GM18502 (cell line): ENCODE measurements around the gene KDM5C.

Experiments used
- ATAC-seq: cut with Tn5 transposase; IDR thresholded peaks from one replicate; pipeline ENCODE4 v1.9.1; 2021; ENCODE audit warnings: mild to moderate bottlenecking; ENCODE audit not compliant: unreplicated experiment, poor library complexity

The KDM5C gene

DNA sequence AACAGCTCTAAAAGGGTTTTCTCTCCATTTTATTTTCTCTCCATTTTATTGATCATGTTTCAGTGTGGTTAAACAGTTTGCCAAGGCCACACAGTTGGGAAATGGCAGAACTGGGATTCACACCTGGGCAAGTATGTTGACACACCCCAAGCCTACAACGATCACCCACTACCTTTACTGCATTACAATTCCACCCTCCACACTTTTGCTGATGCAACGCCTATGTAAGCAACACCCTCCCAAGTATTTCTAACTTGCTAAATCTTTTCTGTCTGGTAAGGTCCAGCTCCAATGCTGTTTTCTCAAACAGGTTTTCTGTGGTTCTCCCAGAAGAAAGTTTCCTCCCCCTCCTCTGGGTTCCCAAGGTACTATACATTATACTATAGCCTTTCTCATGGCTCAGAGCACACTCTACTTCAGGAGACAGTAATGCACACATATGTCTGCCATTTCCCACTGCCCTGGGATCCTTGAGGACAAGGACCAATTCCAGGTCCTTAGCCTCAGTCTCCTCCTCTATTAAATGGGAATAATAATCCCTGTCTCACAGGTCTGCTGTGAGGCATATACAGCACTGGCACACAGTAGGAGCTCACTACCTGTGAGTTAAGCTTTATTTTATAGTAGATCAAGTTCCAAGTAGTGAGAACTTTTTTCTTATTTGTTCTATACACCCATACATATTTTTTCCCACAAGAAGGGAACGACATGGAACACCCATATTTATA is 28.4 kb upstream of the KDM5C start:
- ATAC-seq, result no peak

DNA sequence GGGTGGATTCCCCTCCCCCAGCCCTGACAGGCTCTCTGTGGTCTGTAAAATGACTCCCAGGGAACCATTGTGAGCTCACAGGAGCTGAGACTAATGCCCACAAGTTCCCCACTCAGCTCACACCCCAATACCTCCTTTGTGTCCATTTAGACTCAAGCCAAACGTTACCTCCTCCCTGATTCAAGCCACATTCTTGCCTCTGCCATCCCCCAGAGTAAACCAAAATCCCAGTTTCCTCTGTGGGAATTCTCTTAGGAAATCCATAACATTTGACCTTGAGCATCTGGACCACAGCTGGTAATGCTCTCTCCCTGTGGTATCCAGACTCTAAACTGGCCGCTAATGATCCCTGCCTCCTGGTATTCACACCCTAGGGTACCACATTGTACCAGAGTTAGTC is 26.3 kb upstream of the KDM5C start:
- ATAC-seq, result no peak

DNA sequence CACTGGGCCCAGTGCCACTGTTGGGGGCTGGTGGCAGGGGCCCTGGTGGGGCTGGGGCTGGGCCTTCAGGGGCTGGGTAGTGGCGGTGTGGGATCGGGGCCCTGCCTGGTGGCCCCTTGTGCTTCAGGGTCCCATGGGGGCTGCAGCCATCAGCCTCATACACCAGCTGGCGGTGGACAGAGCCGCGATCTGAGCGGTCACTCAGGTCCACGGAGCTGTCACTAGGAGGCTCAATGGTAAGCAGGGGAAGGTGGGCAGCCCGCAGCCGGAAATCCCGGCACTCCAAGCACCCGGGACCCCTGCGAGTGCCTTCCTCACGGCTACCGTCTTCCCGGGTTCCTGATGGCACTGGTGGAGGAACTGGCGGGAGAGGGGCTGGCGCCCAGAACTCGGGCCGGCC is 25.5 kb upstream of the KDM5C start:
- ATAC-seq, result no peak

DNA sequence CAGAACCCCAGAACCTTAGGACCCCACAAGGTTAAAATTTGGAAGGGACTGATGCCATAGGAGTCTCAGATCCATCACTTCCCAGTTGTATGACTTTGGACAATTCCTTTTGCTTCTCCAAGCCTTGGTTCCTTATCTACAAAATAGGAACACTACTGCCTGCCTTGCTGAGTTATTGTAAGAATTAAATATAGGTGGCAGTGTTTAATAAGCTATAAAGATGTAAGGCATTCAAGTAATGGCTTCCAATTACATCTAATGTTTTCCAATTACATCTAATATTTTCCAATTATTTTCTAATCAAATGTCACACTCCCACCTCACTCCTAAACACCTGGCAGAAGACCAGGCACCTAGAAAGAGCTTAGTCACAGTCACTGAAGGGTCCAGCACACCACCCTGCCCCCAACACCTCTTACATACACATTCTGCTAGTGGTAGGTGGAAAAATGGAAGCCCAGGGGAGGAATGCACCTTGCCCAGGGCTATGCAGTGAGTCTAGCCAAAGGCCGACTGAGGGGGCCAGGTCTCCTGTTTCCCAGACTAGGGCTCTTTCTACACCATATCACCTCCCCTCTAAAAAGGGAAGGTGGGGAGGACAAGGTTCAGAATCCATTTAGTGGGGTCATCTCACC is 24.5 kb upstream of the KDM5C start:
- ATAC-seq, result no peak

DNA sequence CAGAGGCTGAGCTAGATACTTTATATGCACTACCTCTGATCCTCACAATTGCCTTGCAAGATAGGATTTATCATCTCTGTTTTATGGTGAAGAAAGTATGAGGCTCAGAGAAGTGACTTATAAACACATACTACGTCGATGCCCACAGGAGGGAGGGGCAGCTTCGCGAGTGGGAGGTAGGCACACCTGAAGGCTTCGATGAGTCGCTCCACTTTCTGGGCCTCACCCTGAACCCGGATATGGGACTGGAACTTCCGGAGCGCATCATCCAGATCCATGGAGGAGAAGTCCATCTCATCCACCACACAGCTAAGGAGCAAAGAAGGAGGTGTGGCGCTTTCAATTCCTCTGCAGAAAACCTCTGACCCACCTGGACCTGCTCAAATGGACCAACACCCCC is 22.9 kb upstream of the KDM5C start:
- ATAC-seq, result no peak

DNA sequence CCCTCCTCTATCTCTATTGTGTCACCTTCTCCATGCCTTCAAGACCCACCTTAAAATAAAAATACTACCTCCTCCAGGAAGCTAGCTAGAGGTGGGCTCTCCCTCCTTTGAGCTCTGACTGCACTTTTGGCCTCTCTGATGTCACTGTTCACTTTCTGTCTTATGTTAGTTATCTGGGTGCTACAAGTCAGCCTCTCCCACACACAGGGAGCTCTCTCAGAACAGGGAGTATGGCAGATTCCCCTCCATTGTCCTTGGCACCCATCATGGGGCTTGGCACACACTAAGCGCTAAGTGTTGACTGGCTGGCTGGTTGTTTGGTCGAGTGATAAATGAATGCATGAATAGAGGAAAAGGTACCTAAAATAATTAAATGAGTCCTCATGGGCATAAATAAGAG is 21.2 kb upstream of the KDM5C start:
- no peak for ATAC-seq

DNA sequence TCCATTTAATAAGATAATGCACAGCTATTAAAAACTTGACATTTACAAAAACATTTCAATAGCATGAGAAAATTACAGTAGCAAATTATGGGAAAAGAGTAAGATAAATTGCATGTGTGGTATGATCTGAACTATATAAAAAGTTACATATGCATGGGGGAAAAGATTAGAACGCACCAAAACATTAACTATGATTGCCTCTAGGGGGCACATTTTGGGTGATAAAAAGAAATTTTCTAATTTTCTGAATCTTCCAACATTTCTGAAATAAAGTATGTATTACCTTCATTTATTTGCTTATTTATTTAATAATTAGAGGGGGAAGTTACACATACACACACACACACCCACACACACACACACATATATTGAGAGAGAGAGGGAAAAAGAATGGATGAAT is 19.6 kb upstream of the KDM5C start:
- no peak for ATAC-seq

DNA sequence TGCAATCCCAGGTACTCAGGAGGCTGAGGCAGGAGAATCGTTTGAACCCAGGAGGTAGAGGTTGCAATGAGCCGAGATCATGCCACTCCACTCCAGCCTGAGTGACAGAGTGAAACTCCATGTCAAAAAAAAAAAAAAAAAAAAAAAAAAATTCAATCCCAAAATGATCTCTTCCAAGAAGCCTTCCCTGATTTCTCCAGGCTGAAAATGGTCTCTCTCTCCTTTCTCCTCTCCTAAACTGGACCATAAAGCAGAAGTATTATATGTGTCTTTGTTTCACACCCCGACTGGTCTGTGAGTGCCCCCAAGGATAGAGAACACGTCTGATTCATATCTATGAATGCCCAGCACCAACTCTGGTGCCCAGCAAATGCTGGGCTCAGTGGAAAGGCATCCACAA is 17.3 kb upstream of the KDM5C start:
- ATAC-seq, result no peak

DNA sequence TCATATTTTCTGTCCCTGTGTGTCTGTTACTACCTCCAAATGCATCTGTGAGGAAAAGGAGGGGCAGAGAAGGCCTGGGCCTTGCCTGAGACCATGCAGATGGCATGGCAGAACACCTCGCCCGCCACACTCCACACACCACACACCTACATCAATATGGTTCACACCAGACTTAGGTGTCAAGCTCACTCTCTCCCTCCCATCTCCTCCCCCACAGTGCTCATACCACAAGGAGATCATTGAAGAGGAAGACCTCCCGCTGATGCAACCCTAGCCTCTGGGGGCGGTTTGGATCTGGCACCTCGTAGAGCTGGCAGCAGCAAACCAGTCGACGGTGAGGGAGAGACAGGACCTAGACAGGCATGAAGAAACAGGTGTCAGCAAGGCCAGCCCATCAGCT is 16.6 kb upstream of the KDM5C start:
- ATAC-seq, result no peak

DNA sequence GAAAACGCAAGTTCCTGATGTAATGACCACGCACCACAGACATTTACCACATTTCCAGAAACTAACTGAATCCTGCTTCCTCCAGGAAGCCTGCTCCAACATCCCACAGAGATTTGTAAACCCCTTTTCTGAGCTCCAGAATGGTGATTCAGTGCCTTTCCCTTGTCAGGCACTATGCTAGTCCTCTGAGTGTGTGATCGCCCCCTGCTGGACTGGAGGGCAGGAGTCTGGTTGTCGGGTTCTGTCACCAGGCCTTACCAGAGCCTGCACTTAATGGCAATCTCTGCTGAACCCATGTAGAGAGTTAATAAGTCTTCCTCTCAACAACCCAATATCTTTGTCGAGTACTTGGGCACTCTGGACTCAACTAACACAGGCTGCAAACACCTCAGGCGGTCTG is 14.5 kb upstream of the KDM5C start:
- ATAC-seq, result no peak

DNA sequence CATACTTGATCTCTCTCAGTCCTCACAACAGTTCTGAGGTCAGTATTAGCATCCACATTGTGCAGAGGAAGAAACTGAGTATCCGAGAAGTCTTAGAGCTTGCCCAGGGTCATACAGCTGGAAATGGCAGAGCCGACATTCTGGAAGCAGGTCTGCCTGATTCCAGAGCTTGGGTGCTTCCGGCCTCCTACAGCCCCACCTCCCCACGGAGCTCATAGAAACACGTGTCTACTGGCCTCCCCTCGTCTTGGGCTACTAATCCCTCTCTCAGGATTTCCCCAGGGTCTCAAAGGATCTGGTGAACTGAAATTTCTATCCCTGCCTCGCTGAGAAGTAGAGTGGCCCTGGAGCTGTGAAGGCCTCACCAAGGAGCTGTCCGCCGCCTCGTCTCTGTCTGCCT is 12.0 kb upstream of the KDM5C start:
- no peak for ATAC-seq

DNA sequence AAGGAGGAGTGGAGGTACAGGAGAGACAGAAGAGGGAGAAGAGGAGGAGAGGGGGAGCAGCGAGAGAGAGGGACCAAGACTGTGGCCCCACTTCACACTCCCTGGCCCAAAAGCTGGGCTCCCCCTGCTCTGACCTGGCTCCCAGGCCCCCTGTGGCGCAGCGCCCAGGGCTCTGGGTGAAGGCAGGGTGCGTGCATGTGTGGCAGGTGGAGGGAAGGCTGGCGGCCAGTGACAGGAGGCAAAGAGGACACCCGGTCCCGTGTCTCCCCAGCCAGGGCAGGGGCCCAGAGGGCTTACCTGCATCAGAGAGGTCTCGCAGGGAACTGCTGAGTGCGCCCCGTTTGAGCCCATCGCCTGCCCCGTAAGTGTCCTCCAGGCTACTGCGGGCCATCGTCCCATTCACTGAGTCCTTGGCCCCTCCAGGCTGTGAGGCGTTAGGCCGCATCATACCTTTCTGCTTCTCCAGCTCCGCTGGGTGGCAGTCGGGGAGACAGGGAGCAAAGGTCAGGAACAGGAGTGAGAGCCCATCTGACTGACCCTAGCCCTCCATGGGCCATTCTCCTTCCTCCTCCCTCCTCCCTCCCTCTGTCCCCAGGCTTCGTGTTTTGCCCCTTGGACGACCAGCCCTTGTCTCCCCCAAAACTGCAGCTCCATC is 11.1 kb upstream of the KDM5C start:
- ATAC-seq, result no peak

DNA sequence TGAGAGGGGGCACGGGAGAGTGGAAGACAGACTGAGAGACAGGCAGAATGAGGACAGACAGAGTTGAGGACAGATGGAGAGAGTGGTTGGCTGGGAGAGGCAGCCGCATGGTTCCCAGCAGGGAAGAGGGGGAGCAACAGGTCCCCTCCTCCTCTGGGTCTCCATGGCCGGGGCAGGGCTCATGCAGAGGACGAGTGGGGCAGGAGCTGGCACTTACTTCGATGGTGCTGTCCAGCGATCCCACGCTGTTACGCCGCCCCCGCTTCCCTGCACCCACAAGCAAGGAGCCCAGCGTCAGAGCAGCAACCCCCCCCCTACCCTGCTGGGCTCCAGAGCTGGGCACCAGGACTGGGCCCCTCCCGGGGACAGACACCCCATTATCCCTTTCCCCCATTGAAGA is 10.6 kb upstream of the KDM5C start:
- no peak for ATAC-seq

DNA sequence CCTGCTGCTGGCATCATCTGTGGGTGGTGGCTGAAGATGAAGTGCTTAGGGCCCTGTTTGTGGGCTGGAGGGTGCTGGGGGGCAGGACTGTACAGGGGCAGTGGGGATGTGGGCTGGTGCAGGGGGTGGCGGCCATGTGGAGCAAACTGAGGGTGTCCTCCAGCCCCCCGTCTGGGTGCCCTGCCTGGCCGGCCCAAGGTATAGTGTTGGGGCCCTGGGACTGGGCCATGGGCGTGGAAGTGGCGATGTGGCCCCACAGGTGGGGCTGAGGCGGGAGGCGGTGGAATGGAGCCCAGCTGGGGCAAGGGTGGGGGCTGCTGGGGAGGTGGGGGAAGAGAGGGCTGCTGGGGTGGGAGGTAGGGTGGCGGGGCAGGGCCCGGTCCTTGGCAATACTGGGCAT is 9.5 kb upstream of the KDM5C start:
- no peak for ATAC-seq

DNA sequence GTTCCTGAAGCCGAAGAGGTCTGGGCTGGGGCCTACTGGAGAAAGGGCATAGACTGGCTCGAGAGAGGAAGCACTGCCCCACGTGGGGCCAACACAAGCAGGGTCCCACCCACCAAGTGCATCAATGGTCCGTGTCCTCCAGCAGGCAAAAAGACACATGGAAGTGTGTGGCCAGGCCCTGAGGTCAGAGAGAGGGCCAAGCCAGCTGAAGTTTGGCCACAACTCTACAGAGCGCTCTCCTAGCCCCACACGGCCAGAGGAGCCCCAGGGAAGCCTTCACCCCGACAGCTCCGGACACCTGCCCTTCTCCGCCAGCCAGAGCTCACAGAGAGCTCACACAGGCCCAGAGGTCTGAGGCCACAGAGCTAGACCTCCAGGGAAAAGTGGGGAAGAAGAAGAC is 8.5 kb upstream of the KDM5C start:
- no peak for ATAC-seq

DNA sequence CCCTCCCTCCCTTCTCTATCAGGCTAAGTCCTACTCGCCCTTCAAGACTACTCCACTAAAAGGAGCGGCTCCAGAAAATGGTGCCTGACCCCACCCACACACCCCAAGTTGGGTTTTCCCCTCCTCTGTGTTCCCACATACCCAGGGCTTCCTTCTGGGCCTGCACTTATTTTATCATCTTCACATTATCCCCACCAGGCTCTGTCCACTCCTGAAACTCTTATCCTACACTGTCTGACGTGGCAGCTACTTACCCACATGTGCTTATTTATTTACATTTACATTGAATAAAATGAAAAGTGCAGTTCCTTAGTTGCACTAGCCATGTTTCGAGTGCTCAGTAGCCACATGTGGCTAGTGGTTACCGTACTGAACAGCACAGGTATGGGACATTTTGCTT is 5.1 kb upstream of the KDM5C start:
- ATAC-seq, result no peak

DNA sequence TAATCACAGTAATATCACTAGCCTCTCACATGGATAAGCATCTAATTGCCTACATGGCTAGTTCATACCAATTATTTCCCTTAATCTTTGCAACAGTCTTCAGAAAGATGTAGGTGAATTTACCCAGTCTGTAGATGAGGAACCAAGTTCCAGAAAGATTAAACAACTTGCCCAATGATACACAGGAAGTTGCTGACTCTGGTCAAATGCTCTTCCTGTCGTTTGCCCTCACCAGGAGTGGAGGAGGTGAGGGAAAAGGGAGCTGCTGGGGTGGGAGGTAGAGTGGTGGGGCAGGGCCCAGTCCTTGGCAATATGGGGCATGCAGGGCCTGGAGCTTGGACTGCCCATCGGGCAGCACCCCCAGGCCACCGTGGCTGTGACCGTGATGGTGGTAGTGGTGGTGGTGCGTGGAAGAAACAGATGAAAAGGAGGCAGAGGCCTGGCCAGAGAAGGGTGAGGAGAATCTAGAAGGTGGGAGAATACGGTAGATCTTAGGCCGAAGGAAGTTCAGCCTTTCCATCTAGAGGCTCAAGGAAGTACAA is 2.3 kb upstream of the KDM5C start:
- no peak for ATAC-seq

DNA sequence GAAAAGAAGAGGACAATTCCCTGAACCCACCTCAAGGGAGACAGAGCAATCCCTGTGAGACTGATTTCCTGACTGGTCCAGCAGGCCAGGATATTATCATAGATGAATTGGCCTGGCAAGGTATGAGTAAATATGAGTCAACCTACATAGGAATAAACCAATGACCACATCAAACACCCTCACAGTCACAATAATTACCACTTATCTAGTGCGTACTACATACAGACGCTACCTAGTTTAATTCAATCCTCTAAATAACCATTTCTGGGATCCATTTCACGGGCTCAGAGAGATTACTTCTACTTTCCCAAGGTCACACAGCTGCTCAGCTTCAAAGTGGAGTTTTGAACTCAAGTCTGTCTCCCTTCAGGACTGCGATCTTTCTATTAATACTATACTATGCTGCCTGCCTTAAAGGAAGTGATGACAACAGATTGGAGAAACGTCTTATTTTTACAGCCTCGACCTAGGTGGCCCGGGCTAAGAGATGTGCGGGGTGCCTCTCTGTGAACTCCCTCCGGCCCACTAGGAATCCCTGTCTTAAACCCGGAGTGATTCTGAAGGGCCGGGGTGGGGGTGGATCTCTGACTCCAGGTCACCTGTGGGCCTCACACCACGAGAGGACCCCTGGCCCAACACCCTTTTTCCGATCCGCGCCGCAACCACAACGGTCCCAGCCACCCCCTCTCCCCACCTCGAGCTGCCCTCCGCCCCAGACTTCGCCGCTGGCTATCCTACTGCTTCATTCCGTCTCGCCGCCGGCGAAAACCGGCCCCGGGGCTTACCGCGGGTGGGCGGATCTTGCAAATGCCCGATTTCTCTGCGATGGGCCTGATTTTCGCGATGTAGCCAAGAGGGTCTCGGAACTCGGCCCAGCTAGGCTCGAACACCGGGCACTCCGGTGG is 800 bp downstream of the KDM5C start:
- ATAC-seq, result peak; percentile 0

DNA sequence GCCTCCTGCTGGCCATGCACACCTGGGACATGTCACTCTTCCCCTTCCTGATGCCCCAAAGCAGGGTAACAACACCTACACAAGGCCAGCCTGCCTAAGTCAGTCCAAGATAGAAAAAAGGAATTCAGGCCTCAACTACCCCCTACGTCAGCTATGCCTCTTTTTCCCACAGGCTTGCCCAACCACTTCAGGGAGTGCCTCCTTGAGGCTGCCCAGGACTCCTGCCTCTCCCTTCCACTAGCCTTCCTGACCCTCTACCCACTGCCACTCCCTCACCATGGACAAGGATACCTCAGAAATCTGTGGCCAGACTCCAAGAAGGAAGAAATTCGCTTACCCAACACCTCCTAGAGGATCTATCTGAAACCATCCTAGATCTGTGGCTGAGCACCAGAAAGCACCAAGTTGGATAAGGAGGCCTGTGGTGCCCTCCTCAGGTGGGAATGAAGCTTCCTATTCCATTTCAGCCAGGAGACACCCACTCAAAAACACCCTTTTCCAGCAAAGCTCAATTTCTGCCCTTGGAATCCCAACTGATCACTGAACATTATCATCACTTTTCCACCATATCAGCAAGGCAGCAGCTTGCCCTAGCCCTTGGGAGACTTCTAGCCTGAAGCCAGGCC is 1.8 kb downstream of the KDM5C start:
- no peak for ATAC-seq

DNA sequence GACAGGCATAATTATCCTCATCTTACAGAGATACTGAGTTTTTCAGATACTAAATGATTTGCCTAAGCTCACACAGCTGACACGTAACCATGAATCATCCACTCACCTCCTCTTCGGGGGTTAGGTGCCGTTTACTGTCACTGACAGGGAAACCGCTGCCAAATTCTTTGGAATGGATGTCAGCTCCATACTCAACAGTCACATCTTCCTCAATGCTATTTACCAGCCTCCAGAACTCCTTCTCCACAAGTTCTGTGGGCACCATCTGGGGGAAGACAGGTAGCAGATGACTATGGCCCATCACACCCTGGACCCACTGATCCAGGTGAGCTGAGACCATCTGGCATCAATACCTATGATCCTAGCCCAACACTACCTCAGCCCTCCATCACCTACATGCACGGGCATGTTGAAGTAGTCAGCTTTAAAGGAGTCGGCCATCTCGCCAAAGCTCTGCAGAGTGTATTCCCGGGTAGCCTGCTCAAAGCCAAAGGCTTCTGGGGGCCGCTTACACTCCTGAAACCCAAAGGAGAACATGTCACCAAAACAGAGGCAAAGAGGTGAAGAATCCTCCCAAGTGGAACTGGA is 13.5 kb downstream of the KDM5C start:
- ATAC-seq, result no peak
